Measurements from ENCODE around the gene EMP3.
"Not testable (repeated sequence)": the region's sequence is repeated elsewhere in the genome, so short reads cannot be mapped to it uniquely, and the experiment has no call there.

Gene EMP3

DNA sequence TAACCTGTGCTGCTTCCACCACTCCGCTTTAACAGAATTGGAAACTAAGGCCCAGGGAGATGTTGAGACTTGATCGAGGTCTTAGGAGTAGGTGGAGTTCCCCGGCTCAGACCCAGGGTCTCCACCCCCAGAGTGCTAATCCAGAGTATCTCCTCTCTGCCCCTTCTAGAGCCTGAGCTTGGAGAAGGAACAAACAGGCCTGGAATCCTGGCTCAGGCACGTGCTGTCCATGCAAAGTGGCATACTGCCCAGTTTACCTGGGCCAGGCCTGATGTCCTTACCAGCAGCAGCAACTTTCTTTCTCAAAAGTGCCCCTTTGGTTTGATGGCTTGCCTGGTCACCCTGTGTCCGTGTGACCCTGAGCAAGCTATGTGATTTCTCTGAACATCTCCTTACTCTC, 42.5 kb downstream of the EMP3 start:
- no peak overlapping the region for H3K4ac ChIP-seq (ENCODE audit: low read depth, low read length)
- no peak overlapping the region for H3K18ac ChIP-seq (ENCODE audit: low read length)
- no peak overlapping the region for H2AK5ac ChIP-seq (ENCODE audit: low read length)
- H3K56ac ChIP-seq (ENCODE audit: low read length) = no peak overlapping the region
- H2BK15ac ChIP-seq (replicated peaks; ENCODE audit: low read depth) = no peak overlapping the region
- no peak overlapping the region for H2BK5ac ChIP-seq (ENCODE audit: low read length)
- DNase-seq = no peak
- no peak overlapping the region for H4K8ac ChIP-seq (ENCODE audit: low read depth, low read length)
- no peak overlapping the region for H3K4me3 ChIP-seq (ENCODE audit: low read length)
- no peaks in the 10 kb centered on the region for H3K79me1 ChIP-seq (ENCODE audit: low read length)
- H3K36me3 ChIP-seq (ENCODE audit: control insufficient read depth, insufficient read depth, low read length) = no peaks in the 10 kb centered on the region
- no CpG with 5 or more reads among the region's 5 CpGs for WGBS (ENCODE audit: extremely low coverage, insufficient coverage, low lambda C conversion rate)
- no peak overlapping the region for H3K4me2 ChIP-seq (ENCODE audit: low read length)
- H3K27me3 ChIP-seq (ENCODE audit: insufficient read depth, low read length, poor library complexity) = no peaks in the 10 kb centered on the region
- H3K4me1 ChIP-seq (ENCODE audit: control insufficient read depth, low read depth, low read length) = peaks cover 3% of the 10 kb centered on the region
- H3K79me2 ChIP-seq (ENCODE audit: control insufficient read depth, insufficient read depth, low read length) = no peaks in the 10 kb centered on the region
- H3K9ac ChIP-seq (ENCODE audit: low read length) = no peak overlapping the region
- no peak overlapping the region for H3K27ac ChIP-seq (ENCODE audit: low read depth, low read length)
- no peak overlapping the region for H4K5ac ChIP-seq (ENCODE audit: low read length)
- no peak overlapping the region for H2BK120ac ChIP-seq (ENCODE audit: low read depth, low read length)
- no peak overlapping the region for H3K23ac ChIP-seq (ENCODE audit: low read length)

DNA sequence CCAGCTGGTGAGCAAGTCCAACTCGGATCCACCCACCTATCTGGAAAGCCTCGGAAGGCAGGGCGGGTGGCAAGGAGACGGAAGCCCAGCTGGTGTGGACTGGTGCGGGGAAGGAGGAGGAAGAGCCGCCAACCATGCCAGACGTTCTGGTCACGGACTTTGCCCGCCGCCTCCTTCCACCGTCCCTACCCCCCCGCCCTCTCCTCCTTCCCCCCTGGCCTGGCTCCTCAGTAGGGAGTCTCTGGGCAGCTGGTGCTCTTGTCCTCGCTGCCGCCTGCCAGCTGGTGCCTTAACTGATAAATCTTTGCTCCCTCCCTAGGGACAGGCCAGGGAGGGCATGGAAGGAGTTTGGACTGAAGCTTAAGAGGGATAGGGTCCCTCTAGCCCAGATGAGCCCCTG, 43.6 kb downstream of the EMP3 start:
- Histone ChIP-seq H3K27me3 (ENCODE audit: insufficient read depth, low read length, poor library complexity) (no peaks in the 10 kb centered on the region), H3K18ac (ENCODE audit: low read length) (no peak overlapping the region), H3K56ac (ENCODE audit: low read length) (no peak overlapping the region), H2AK5ac (ENCODE audit: low read length) (no peak overlapping the region), H3K79me1 (ENCODE audit: low read length) (no peaks in the 10 kb centered on the region), H3K4me1 (ENCODE audit: control insufficient read depth, low read depth, low read length) (peaks cover 3% of the 10 kb centered on the region), H4K8ac (ENCODE audit: low read depth, low read length) (no peak overlapping the region), H3K4me2 (ENCODE audit: low read length) (no peak overlapping the region), H2BK120ac (ENCODE audit: low read depth, low read length) (no peak overlapping the region), H2BK15ac (replicated peaks; ENCODE audit: low read depth) (no peak overlapping the region), H2BK5ac (ENCODE audit: low read length) (no peak overlapping the region), H3K79me2 (ENCODE audit: control insufficient read depth, insufficient read depth, low read length) (no peaks in the 10 kb centered on the region), H4K5ac (ENCODE audit: low read length) (no peak overlapping the region), H3K27ac (ENCODE audit: low read depth, low read length) (no peak overlapping the region), H3K9ac (ENCODE audit: low read length) (no peak overlapping the region), H3K36me3 (ENCODE audit: control insufficient read depth, insufficient read depth, low read length) (no peaks in the 10 kb centered on the region), H3K23ac (ENCODE audit: low read length) (no peak overlapping the region), H3K4ac (ENCODE audit: low read depth, low read length) (no peak overlapping the region), H3K4me3 (ENCODE audit: low read length) (no peak overlapping the region)
- no peak for DNase-seq
- WGBS (ENCODE audit: extremely low coverage, insufficient coverage, low lambda C conversion rate) = no CpG with 5 or more reads among the region's 14 CpGs

DNA sequence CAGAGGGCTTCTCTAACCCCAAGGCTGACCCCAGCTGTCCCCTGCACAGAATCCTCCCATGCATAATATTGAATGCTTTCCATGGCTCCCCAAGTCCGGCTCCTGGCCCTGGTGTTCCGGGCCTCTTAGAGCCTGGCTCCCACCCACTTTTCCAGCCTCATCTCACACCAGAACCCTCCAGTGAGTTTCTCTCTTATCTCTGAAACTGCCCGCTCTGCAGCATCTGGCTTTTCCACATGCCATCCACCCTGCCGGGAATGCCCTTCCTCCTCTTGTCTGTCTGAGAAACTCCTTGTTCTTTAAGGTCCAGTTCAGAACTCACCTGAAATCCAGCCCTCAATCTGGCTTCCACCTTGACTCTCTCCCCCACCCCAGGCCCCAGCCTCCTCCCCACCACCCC, 45.6 kb downstream of the EMP3 start:
- no peak for DNase-seq
- no peak overlapping the region for H3K27ac ChIP-seq (ENCODE audit: low read depth, low read length)
- no peaks in the 10 kb centered on the region for H3K27me3 ChIP-seq (ENCODE audit: insufficient read depth, low read length, poor library complexity)
- H3K23ac ChIP-seq (ENCODE audit: low read length) = no peak overlapping the region
- H3K9ac ChIP-seq (ENCODE audit: low read length) = no peak overlapping the region
- H4K8ac ChIP-seq (ENCODE audit: low read depth, low read length) = no peak overlapping the region
- no peaks in the 10 kb centered on the region for H3K4me1 ChIP-seq (ENCODE audit: control insufficient read depth, low read depth, low read length)
- no CpG with 5 or more reads among the region's 4 CpGs for WGBS (ENCODE audit: extremely low coverage, insufficient coverage, low lambda C conversion rate)
- no peak overlapping the region for H2BK5ac ChIP-seq (ENCODE audit: low read length)
- H3K79me1 ChIP-seq (ENCODE audit: low read length) = no peaks in the 10 kb centered on the region
- H3K4ac ChIP-seq (ENCODE audit: low read depth, low read length) = no peak overlapping the region
- H4K5ac ChIP-seq (ENCODE audit: low read length) = no peak overlapping the region
- no peak overlapping the region for H2AK5ac ChIP-seq (ENCODE audit: low read length)
- H3K4me3 ChIP-seq (ENCODE audit: low read length) = no peak overlapping the region
- H3K18ac ChIP-seq (ENCODE audit: low read length) = no peak overlapping the region
- no peak overlapping the region for H2BK15ac ChIP-seq (replicated peaks; ENCODE audit: low read depth)
- H2BK120ac ChIP-seq (ENCODE audit: low read depth, low read length) = no peak overlapping the region
- no peaks in the 10 kb centered on the region for H3K36me3 ChIP-seq (ENCODE audit: control insufficient read depth, insufficient read depth, low read length)
- H3K79me2 ChIP-seq (ENCODE audit: control insufficient read depth, insufficient read depth, low read length) = no peaks in the 10 kb centered on the region
- H3K4me2 ChIP-seq (ENCODE audit: low read length) = no peak overlapping the region
- H3K56ac ChIP-seq (ENCODE audit: low read length) = no peak overlapping the region

DNA sequence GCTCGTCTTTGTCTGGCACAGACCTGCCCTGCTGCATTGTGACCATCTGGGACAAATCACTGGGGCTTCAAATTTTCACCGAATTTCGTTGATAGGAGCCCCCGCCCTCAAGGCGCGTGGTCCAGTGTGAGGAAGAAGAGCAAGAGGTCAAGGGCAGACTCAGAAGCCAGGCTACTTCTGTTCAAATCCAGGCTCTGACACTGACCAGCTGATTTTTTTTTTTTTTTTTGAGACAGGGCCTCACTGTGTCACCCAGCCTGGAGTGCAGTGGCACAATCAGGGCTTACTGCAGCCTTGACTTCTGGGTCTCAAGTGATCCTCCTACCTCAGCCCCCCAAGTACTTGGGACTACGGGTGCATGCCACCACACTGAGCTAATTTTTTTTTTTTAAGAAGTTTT, 46.0 kb downstream of the EMP3 start:
- Histone ChIP-seq H3K23ac (ENCODE audit: low read length) (no peak overlapping the region), H2BK15ac (replicated peaks; ENCODE audit: low read depth) (no peak overlapping the region), H3K79me1 (ENCODE audit: low read length) (no peaks in the 10 kb centered on the region), H3K27ac (ENCODE audit: low read depth, low read length) (no peak overlapping the region), H3K27me3 (ENCODE audit: insufficient read depth, low read length, poor library complexity) (no peaks in the 10 kb centered on the region), H4K8ac (ENCODE audit: low read depth, low read length) (no peak overlapping the region), H3K4me2 (ENCODE audit: low read length) (no peak overlapping the region), H3K79me2 (ENCODE audit: control insufficient read depth, insufficient read depth, low read length) (no peaks in the 10 kb centered on the region), H3K4me1 (ENCODE audit: control insufficient read depth, low read depth, low read length) (no peaks in the 10 kb centered on the region), H3K4me3 (ENCODE audit: low read length) (no peak overlapping the region), H4K5ac (ENCODE audit: low read length) (no peak overlapping the region), H2AK5ac (ENCODE audit: low read length) (no peak overlapping the region), H3K56ac (ENCODE audit: low read length) (no peak overlapping the region), H2BK120ac (ENCODE audit: low read depth, low read length) (no peak overlapping the region), H3K4ac (ENCODE audit: low read depth, low read length) (no peak overlapping the region), H3K36me3 (ENCODE audit: control insufficient read depth, insufficient read depth, low read length) (no peaks in the 10 kb centered on the region), H3K18ac (ENCODE audit: low read length) (no peak overlapping the region), H3K9ac (ENCODE audit: low read length) (no peak overlapping the region), H2BK5ac (ENCODE audit: low read length) (no peak overlapping the region)
- DNase-seq = no peak
- no CpG with 5 or more reads among the region's 7 CpGs for WGBS (ENCODE audit: extremely low coverage, insufficient coverage, low lambda C conversion rate)

DNA sequence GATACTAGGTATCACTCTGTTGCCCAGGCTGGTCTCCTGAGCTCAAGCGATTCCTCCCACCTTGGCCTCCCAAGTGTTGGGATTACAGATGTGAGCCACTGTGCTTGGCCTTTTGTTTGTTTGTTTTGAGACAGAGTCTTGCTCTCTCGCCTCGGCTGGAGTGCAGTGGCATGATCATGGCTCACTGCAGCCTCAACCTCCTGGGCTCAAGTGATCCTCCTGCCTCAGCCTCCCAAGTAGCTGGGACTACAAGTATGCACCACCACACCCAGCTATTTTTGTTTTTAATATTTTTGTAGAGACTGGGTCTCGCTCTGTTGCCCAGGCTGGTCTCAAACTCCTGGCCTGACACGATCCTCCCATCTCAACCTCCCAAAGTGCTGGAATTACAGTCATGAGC, 46.4 kb downstream of the EMP3 start:
- no CpG with 5 or more reads among the region's 5 CpGs for WGBS (ENCODE audit: extremely low coverage, insufficient coverage, low lambda C conversion rate)
- DNase-seq = not testable (repeated sequence)

DNA sequence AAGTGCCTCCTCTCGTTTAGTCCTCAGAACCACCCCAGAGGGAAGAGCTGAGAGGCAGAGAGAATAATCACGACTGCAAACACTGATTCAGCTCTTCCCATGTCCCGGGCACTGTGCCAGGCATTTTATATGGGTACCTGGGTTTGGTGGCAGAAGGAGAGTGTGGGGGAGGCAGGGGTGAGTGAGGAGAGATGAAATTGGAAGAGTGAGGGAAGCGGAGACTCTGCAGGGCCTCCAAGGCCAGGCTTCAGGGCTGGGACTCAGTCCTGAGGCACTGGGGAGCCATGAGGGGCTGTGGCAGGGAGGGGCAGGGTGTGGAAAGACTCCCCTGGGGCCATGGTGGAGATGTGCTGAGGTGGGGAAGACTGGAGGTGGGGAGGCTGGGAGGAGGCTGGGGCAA, 47.6 kb downstream of the EMP3 start:
- no peak for DNase-seq
- Histone ChIP-seq H3K4me3 (ENCODE audit: low read length) (no peak overlapping the region), H4K5ac (ENCODE audit: low read length) (no peak overlapping the region), H3K79me1 (ENCODE audit: low read length) (no peaks in the 10 kb centered on the region), H3K36me3 (ENCODE audit: control insufficient read depth, insufficient read depth, low read length) (no peaks in the 10 kb centered on the region), H3K18ac (ENCODE audit: low read length) (no peak overlapping the region), H3K9ac (ENCODE audit: low read length) (no peak overlapping the region), H3K56ac (ENCODE audit: low read length) (no peak overlapping the region), H4K8ac (ENCODE audit: low read depth, low read length) (no peak overlapping the region), H2BK5ac (ENCODE audit: low read length) (no peak overlapping the region), H2BK15ac (replicated peaks; ENCODE audit: low read depth) (no peak overlapping the region), H3K79me2 (ENCODE audit: control insufficient read depth, insufficient read depth, low read length) (no peaks in the 10 kb centered on the region), H3K23ac (ENCODE audit: low read length) (no peak overlapping the region), H3K4me2 (ENCODE audit: low read length) (no peak overlapping the region), H2AK5ac (ENCODE audit: low read length) (no peak overlapping the region), H3K4ac (ENCODE audit: low read depth, low read length) (no peak overlapping the region), H3K27me3 (ENCODE audit: insufficient read depth, low read length, poor library complexity) (no peaks in the 10 kb centered on the region), H2BK120ac (ENCODE audit: low read depth, low read length) (no peak overlapping the region), H3K4me1 (ENCODE audit: control insufficient read depth, low read depth, low read length) (no peaks in the 10 kb centered on the region), H3K27ac (ENCODE audit: low read depth, low read length) (no peak overlapping the region)
- no CpG with 5 or more reads among the region's 4 CpGs for WGBS (ENCODE audit: extremely low coverage, insufficient coverage, low lambda C conversion rate)

More for the DNA sequence above, 46.4 kb downstream of the EMP3 start:
- not testable (repeated sequence) for H2BK5ac ChIP-seq (ENCODE audit: low read length); H3K79me2 ChIP-seq (ENCODE audit: control insufficient read depth, insufficient read depth, low read length); H2BK120ac ChIP-seq (ENCODE audit: low read depth, low read length); H3K4me3 ChIP-seq (ENCODE audit: low read length); H3K36me3 ChIP-seq (ENCODE audit: control insufficient read depth, insufficient read depth, low read length); H4K5ac ChIP-seq (ENCODE audit: low read length); H3K23ac ChIP-seq (ENCODE audit: low read length); H3K27ac ChIP-seq (ENCODE audit: low read depth, low read length); H3K79me1 ChIP-seq (ENCODE audit: low read length); H3K9ac ChIP-seq (ENCODE audit: low read length); H2BK15ac ChIP-seq (replicated peaks; ENCODE audit: low read depth); H3K4me1 ChIP-seq (ENCODE audit: control insufficient read depth, low read depth, low read length); H3K18ac ChIP-seq (ENCODE audit: low read length); H2AK5ac ChIP-seq (ENCODE audit: low read length); H4K8ac ChIP-seq (ENCODE audit: low read depth, low read length); H3K4me2 ChIP-seq (ENCODE audit: low read length); H3K56ac ChIP-seq (ENCODE audit: low read length); H3K4ac ChIP-seq (ENCODE audit: low read depth, low read length); H3K27me3 ChIP-seq (ENCODE audit: insufficient read depth, low read length, poor library complexity)
